Measurements from ENCODE around the gene TXNDC11.

- TF ChIP-seq CTCF (IDR thresholded peaks at IDR 0.05) (no peak), POLR2A (IDR thresholded peaks at IDR 0.05) (no peak), POLR2AphosphoS5 (IDR thresholded peaks at IDR 0.05; ENCODE audit: insufficient read depth in 1 of 2, low read depth in 1 of 2) (no peak)
These were observed 19.8 kb upstream of the TXNDC11 start for GRCh38 chr16:11762431-11762830.

Measured in vagina (tissue), 2 donors.